GM21717 (cell line): ENCODE measurements around the gene SPTBN4.
"Not testable (repeated sequence)": the region's sequence is repeated elsewhere in the genome, so short reads cannot be mapped to it uniquely, and the experiment has no call there.

Experiments
- ATAC-seq: cut with Tn5 transposase; IDR thresholded peaks from one replicate; pipeline ENCODE4 v1.9.1; 2021; ENCODE audit warnings: mild to moderate bottlenecking, moderate library complexity; ENCODE audit not compliant: unreplicated experiment

Gene SPTBN4

GRCh38 chr19:40583283-40583682, 116.5 kb downstream of the SPTBN4 start:
- ATAC-seq, result no peak

- no peak for ATAC-seq
Observed at GRCh38 chr19:40584007-40584406, 117.2 kb downstream of the SPTBN4 start.

GRCh38 chr19:40585241-40585981, 118.6 kb downstream of the SPTBN4 start:
- no peak for ATAC-seq

GRCh38 chr19:40585982-40586422, 119.2 kb downstream of the SPTBN4 start:
- no peak for ATAC-seq

GRCh38 chr19:40586611-40587010, 119.8 kb downstream of the SPTBN4 start:
- ATAC-seq, result no peak

GRCh38 chr19:40588110-40588854, 121.5 kb downstream of the SPTBN4 start:
- ATAC-seq, result no peak

GRCh38 chr19:40588926-40589569, 122.2 kb downstream of the SPTBN4 start:
- no peak for ATAC-seq

GRCh38 chr19:40589591-40590429, 123.0 kb downstream of the SPTBN4 start:
- ATAC-seq, result no peak

GRCh38 chr19:40590464-40591265, 123.9 kb downstream of the SPTBN4 start:
- no peak for ATAC-seq

GRCh38 chr19:40591724-40592123, 124.9 kb downstream of the SPTBN4 start:
- ATAC-seq, result not testable (repeated sequence)

- ATAC-seq, result no peak
Observed at GRCh38 chr19:40592170-40592569, 125.4 kb downstream of the SPTBN4 start.

- ATAC-seq, result no peak
Observed at GRCh38 chr19:40594255-40594654, 127.5 kb downstream of the SPTBN4 start.

GRCh38 chr19:40594657-40595091, 127.9 kb downstream of the SPTBN4 start:
- ATAC-seq, result no peak

GRCh38 chr19:40596608-40597328, 130.0 kb downstream of the SPTBN4 start:
- ATAC-seq, result no peak

GRCh38 chr19:40597329-40597838, 130.6 kb downstream of the SPTBN4 start:
- no peak for ATAC-seq

- no peak for ATAC-seq
Observed at GRCh38 chr19:40598121-40598917, 131.5 kb downstream of the SPTBN4 start.

- no peak for ATAC-seq
Observed at GRCh38 chr19:40598918-40599307, 132.1 kb downstream of the SPTBN4 start.

GRCh38 chr19:40599331-40599901, 132.6 kb downstream of the SPTBN4 start:
- no peak for ATAC-seq
